ENCODE measurements around the gene CASKIN1.

CASKIN1 gene

DNA sequence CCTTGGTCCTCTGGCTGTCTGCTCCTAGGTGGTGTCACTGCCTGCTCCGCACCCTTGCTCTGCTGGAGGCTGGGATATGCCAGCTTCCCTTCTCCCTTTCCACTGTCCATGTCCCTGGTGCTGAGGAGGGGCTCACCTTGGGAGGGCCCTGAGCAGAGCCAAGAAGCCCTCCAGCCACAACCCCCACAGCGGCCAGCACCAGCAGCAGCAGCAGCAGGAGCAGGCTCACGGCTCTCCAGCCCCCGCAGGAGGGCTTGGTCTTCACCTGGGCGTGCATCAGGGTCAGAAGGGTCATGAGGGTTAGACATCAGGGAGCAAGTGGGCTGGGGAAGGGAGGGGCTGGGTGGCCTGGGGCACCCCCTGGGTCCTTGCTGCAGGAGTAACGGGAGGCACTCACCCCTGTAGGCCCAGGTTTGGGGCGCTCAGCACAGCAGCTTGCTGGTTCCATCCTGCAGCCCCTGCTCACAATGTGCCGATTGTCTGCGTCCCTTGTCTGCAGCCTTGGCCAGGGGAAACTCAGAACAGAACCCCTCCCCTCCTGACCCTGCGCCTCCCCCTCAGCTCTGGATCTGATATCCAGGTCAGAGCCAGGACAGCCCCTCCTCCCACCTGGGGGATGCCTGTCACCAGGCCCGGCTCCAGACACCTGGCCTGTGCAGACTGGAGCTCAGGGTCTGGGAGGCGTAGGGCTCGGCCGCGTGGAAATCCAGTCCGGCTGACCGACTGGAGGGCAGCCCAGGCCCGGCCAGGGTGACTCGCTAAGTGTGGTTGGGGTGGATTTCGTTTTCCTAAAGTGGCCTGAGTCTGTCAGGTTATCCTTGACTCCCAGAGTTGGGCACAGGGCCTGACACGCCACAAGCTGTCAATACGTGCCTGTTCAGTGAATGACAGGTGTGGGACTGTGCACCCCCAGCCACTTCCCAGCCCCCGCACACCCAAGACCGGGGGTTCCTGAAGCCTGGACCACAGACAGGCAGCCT lies 14.3 kb upstream of the CASKIN1 start, which contains the start of gene BRICD5:
TSS of gene BRICD5 (minus strand) at position 478 of the 980 bp plus-strand sequence. CDS start at position 448, 30 bp downstream.
- Histone ChIP-seq H2AFZ (ENCODE audit: low read length) (no peak within 1 kb of the TSS), H3K79me1 (ENCODE audit: low read depth, low read length) (peaks cover 32% of the 10 kb centered on the region), H3K4me2 (ENCODE audit: insufficient read depth, low read length, poor library complexity, severe bottlenecking) (peak within 1 kb of the TSS; percentile 11), H3K36me3 (replicated peaks in 1 of 2; ENCODE audit: control insufficient read depth in 2 of 2, insufficient read depth in 2 of 2, low read length in 2 of 2) (peaks cover 45 to 66% of the 10 kb centered on the region in 2 donors), H2BK15ac (ENCODE audit: low read length) (no peak within 1 kb of the TSS), H3K27ac (replicated peaks; ENCODE audit: low read length) (peak within 1 kb of the TSS; percentile 13), H3K4me1 (ENCODE audit: control insufficient read depth in 2 of 2, insufficient read depth in 1 of 2, low read depth in 1 of 2, low read length in 2 of 2) (peaks cover 16 to 17% of the 10 kb centered on the region in 2 donors), H4K91ac (ENCODE audit: low read depth, low read length, poor library complexity) (no peak within 1 kb of the TSS), H2BK5ac (ENCODE audit: low read length) (peak within 1 kb of the TSS; percentile 71), H3K4ac (ENCODE audit: low read length) (no peak within 1 kb of the TSS), H4K8ac (ENCODE audit: low read depth, low read length) (no peak within 1 kb of the TSS), H3K9me3 (replicated peaks in 1 of 2; ENCODE audit: control insufficient read depth in 2 of 2, insufficient read depth in 1 of 2, low read depth in 1 of 2, low read length in 2 of 2) (no peaks in the 10 kb centered on the region), H2BK12ac (ENCODE audit: low read length) (no peak within 1 kb of the TSS), H3K18ac (ENCODE audit: low read length) (no peak within 1 kb of the TSS), H3K4me3 (ENCODE audit: low read length in 2 of 2) (no peak within 1 kb of the TSS), H2AK5ac (ENCODE audit: low read depth, low read length) (peak within 1 kb of the TSS; percentile 32), H2BK120ac (ENCODE audit: low read depth, low read length) (no peak within 1 kb of the TSS), H3K14ac (ENCODE audit: low read length) (no peak within 1 kb of the TSS), H3K9ac (ENCODE audit: low read depth, low read length, poor library complexity) (peak within 1 kb of the TSS; percentile 17), H3K23ac (ENCODE audit: low read depth, low read length, poor library complexity) (peak within 1 kb of the TSS; percentile 73), H3K27me3 (ENCODE audit: control insufficient read depth in 3 of 3, insufficient read depth in 3 of 3, low read depth in 1 of 3, low read length in 3 of 3) (no peaks in the 10 kb centered on the region)
- no peak for DNase-seq (ENCODE audit: low spot score)
- WGBS, 2 donors (ENCODE audit: extremely low coverage in 2 of 2, insufficient read length in 2 of 2, insufficient replicate concordance in 1 of 2): no CpG with 5 or more reads among the region's 24 CpGs

DNA sequence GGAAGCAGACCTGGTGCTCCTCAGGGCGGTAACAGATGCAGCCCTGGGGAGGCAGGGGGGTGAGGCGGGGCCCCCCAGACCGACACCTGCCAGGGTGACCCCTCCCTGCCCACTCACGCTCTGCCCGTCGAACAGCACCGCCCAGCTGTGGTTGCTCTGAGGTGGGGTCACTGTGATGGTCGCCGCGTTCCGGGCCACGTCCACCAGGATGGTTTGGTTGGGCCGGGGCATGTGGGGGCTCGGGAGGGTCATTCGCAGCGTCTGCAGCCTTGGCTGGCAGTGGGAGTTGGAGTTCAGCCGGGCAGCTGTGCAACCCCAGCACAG lies 13.6 kb upstream of the CASKIN1 start:
- Histone ChIP-seq H3K36me3 (replicated peaks in 1 of 2; ENCODE audit: control insufficient read depth in 2 of 2, insufficient read depth in 2 of 2, low read length in 2 of 2) (peaks cover 45 to 66% of the 10 kb centered on the region in 2 donors), H3K4me1 (ENCODE audit: control insufficient read depth in 2 of 2, insufficient read depth in 1 of 2, low read depth in 1 of 2, low read length in 2 of 2) (peaks cover 16 to 17% of the 10 kb centered on the region in 2 donors), H2BK5ac (ENCODE audit: low read length) (no peak overlapping the region), H3K18ac (ENCODE audit: low read length) (no peak overlapping the region), H2AK5ac (ENCODE audit: low read depth, low read length) (peak overlapping the region; percentile 32), H3K14ac (ENCODE audit: low read length) (no peak overlapping the region), H2BK120ac (ENCODE audit: low read depth, low read length) (no peak overlapping the region), H4K8ac (ENCODE audit: low read depth, low read length) (no peak overlapping the region), H3K79me1 (ENCODE audit: low read depth, low read length) (peaks cover 32% of the 10 kb centered on the region), H2BK12ac (ENCODE audit: low read length) (no peak overlapping the region), H3K4me2 (ENCODE audit: insufficient read depth, low read length, poor library complexity, severe bottlenecking) (peak overlapping the region; percentile 11), H3K27me3 (ENCODE audit: control insufficient read depth in 3 of 3, insufficient read depth in 3 of 3, low read depth in 1 of 3, low read length in 3 of 3) (no peaks in the 10 kb centered on the region), H2AFZ (ENCODE audit: low read length) (no peak overlapping the region), H3K9ac (ENCODE audit: low read depth, low read length, poor library complexity) (no peak overlapping the region), H3K9me3 (replicated peaks in 1 of 2; ENCODE audit: control insufficient read depth in 2 of 2, insufficient read depth in 1 of 2, low read depth in 1 of 2, low read length in 2 of 2) (no peaks in the 10 kb centered on the region), H2BK15ac (ENCODE audit: low read length) (no peak overlapping the region), H3K23ac (ENCODE audit: low read depth, low read length, poor library complexity) (no peak overlapping the region), H4K91ac (ENCODE audit: low read depth, low read length, poor library complexity) (no peak overlapping the region), H3K4ac (ENCODE audit: low read length) (no peak overlapping the region), H3K27ac (replicated peaks; ENCODE audit: low read length) (no peak overlapping the region), H3K4me3 (ENCODE audit: low read length in 2 of 2) (no peak overlapping the region)
- WGBS, 2 donors (ENCODE audit: extremely low coverage in 2 of 2, insufficient read length in 2 of 2, insufficient replicate concordance in 1 of 2): no CpG with 5 or more reads among the region's 17 CpGs
- DNase-seq (ENCODE audit: low spot score): no peak

DNA sequence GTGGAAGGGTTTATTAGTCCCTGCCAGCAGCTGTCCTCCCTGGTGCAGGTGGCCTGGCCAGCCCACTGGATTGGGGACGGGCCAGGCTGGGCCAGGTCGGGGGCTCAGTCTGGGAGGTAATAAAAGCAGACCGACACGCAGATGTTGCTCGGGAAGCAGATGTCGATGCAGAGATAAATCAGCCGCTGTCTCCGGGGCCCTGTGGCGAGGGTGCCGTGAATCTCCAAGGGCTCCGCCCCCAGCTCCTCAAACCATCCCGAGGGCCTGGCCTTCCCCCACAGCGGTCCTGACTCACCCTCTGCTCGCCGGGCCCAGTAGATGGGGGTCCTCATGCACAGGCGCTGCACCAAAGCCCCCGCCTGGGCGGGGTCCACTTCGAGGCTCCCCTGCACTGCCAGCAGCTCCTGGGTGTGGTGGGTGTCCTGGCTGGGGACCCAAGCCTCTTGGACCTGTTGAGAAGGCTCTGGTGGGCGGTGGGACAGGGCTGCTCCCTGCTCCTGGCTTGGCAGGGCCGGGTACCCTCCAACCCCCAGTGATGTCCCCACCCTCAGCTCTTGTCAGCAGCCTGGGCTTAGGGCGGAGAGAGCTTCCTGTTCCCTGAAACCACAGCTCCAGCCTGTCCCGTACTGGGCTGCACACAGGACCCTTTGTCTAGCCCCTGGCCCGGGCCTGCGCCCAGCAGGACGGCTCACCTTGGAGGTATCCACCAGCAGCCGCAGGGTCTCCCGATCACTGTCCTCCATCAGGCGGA lies 13.0 kb upstream of the CASKIN1 start:
- Histone ChIP-seq H3K4me1 (ENCODE audit: control insufficient read depth in 2 of 2, insufficient read depth in 1 of 2, low read depth in 1 of 2, low read length in 2 of 2) (peaks cover 17 to 18% of the 10 kb centered on the region in 2 donors), H3K4me2 (ENCODE audit: insufficient read depth, low read length, poor library complexity, severe bottlenecking) (peak overlapping the region; percentile 11), H3K9ac (ENCODE audit: low read depth, low read length, poor library complexity) (no peak overlapping the region), H3K23ac (ENCODE audit: low read depth, low read length, poor library complexity) (no peak overlapping the region), H3K14ac (ENCODE audit: low read length) (no peak overlapping the region), H2BK120ac (ENCODE audit: low read depth, low read length) (no peak overlapping the region), H3K36me3 (replicated peaks in 1 of 2; ENCODE audit: control insufficient read depth in 2 of 2, insufficient read depth in 2 of 2, low read length in 2 of 2) (peaks cover 45 to 66% of the 10 kb centered on the region in 2 donors), H3K27me3 (ENCODE audit: control insufficient read depth in 3 of 3, insufficient read depth in 3 of 3, low read depth in 1 of 3, low read length in 3 of 3) (no peaks in the 10 kb centered on the region), H3K79me1 (ENCODE audit: low read depth, low read length) (peaks cover 31% of the 10 kb centered on the region), H2AFZ (ENCODE audit: low read length) (no peak overlapping the region), H3K4ac (ENCODE audit: low read length) (no peak overlapping the region), H3K4me3 (ENCODE audit: low read length in 2 of 2) (no peak overlapping the region), H2BK15ac (ENCODE audit: low read length) (no peak overlapping the region), H4K8ac (ENCODE audit: low read depth, low read length) (no peak overlapping the region), H3K9me3 (replicated peaks in 1 of 2; ENCODE audit: control insufficient read depth in 2 of 2, insufficient read depth in 1 of 2, low read depth in 1 of 2, low read length in 2 of 2) (no peaks in the 10 kb centered on the region), H2BK5ac (ENCODE audit: low read length) (no peak overlapping the region), H2AK5ac (ENCODE audit: low read depth, low read length) (no peak overlapping the region), H3K27ac (replicated peaks; ENCODE audit: low read length) (no peak overlapping the region), H2BK12ac (ENCODE audit: low read length) (no peak overlapping the region), H4K91ac (ENCODE audit: low read depth, low read length, poor library complexity) (no peak overlapping the region), H3K18ac (ENCODE audit: low read length) (no peak overlapping the region)
- no peak for DNase-seq (ENCODE audit: low spot score)
- no CpG with 5 or more reads among the region's 29 CpGs for WGBS, 2 donors (ENCODE audit: extremely low coverage in 2 of 2, insufficient read length in 2 of 2, insufficient replicate concordance in 1 of 2)

DNA sequence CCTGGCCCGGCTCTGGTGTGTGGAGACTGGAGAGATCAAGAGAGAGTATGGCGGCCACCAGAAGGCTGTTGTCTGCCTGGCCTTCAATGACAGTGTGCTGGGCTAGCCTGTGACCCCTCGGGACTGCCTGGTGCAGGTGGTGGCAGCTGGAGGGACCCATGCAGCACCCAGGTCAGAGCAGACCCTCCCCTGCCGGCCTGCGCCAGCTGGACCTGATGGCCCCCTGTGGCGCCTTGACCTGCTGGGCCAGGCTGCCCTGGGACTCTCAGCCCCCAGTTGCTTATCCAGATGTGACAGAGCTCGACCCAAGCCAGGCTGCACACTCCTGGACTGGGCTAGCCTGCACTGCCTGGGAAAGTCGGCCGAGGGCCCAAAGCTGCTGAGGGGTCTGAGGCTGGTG lies 12.4 kb upstream of the CASKIN1 start:
- no peak overlapping the region for H3K4me2 ChIP-seq (ENCODE audit: insufficient read depth, low read length, poor library complexity, severe bottlenecking)
- no peak overlapping the region for H3K4me3 ChIP-seq (ENCODE audit: low read length in 2 of 2)
- no peak overlapping the region for H3K27ac ChIP-seq (replicated peaks; ENCODE audit: low read length)
- H3K14ac ChIP-seq (ENCODE audit: low read length): no peak overlapping the region
- DNase-seq (ENCODE audit: low spot score): no peak
- H4K8ac ChIP-seq (ENCODE audit: low read depth, low read length): no peak overlapping the region
- H3K9ac ChIP-seq (ENCODE audit: low read depth, low read length, poor library complexity): no peak overlapping the region
- WGBS, 2 donors (ENCODE audit: extremely low coverage in 2 of 2, insufficient read length in 2 of 2, insufficient replicate concordance in 1 of 2): no CpG with 5 or more reads among the region's 9 CpGs
- H2BK120ac ChIP-seq (ENCODE audit: low read depth, low read length): no peak overlapping the region
- H3K4ac ChIP-seq (ENCODE audit: low read length): no peak overlapping the region
- no peak overlapping the region for H2BK5ac ChIP-seq (ENCODE audit: low read length)
- no peaks in the 10 kb centered on the region for H3K9me3 ChIP-seq (replicated peaks in 1 of 2; ENCODE audit: control insufficient read depth in 2 of 2, insufficient read depth in 1 of 2, low read depth in 1 of 2, low read length in 2 of 2)
- no peak overlapping the region for H2BK12ac ChIP-seq (ENCODE audit: low read length)
- peaks cover 17 to 18% of the 10 kb centered on the region in 2 donors for H3K4me1 ChIP-seq (ENCODE audit: control insufficient read depth in 2 of 2, insufficient read depth in 1 of 2, low read depth in 1 of 2, low read length in 2 of 2)
- H3K27me3 ChIP-seq (ENCODE audit: control insufficient read depth in 3 of 3, insufficient read depth in 3 of 3, low read depth in 1 of 3, low read length in 3 of 3): no peaks in the 10 kb centered on the region
- H3K79me1 ChIP-seq (ENCODE audit: low read depth, low read length): peaks cover 26% of the 10 kb centered on the region
- no peak overlapping the region for H3K18ac ChIP-seq (ENCODE audit: low read length)
- peaks cover 45 to 66% of the 10 kb centered on the region in 2 donors for H3K36me3 ChIP-seq (replicated peaks in 1 of 2; ENCODE audit: control insufficient read depth in 2 of 2, insufficient read depth in 2 of 2, low read length in 2 of 2)
- H4K91ac ChIP-seq (ENCODE audit: low read depth, low read length, poor library complexity): no peak overlapping the region
- no peak overlapping the region for H2AFZ ChIP-seq (ENCODE audit: low read length)
- H2AK5ac ChIP-seq (ENCODE audit: low read depth, low read length): no peak overlapping the region
- H2BK15ac ChIP-seq (ENCODE audit: low read length): no peak overlapping the region
- H3K23ac ChIP-seq (ENCODE audit: low read depth, low read length, poor library complexity): no peak overlapping the region

All from neuronal stem cell (in vitro differentiated cells).